Activated CD4-positive, alpha-beta T cell treated with anti-CD3 and anti-CD28 coated beads, Interleukin-2, amount 50 U/mL, for 1 hour (primary cell): ENCODE data around the gene PPP1CA.

Experiments used
- DNase-seq: peaks from one replicate; pipeline ENCODE4 v3.0.0-alpha.2; 2020

PPP1CA gene

GRCh38 chr11:67366961-67367760, 34.5 kb downstream of the PPP1CA start:
- no peak for DNase-seq

- no peak for DNase-seq
Measured at GRCh38 chr11:67366546-67366945, 35.1 kb downstream of the PPP1CA start.

GRCh38 chr11:67365736-67366444, 35.8 kb downstream of the PPP1CA start:
- DNase-seq = no peak

- no peak for DNase-seq
Measured at GRCh38 chr11:67364783-67365722, 36.6 kb downstream of the PPP1CA start.

GRCh38 chr11:67364169-67364568, 37.5 kb downstream of the PPP1CA start:
- DNase-seq = no peak

- no peak for DNase-seq
Measured at GRCh38 chr11:67357831-67358670, 43.6 kb downstream of the PPP1CA start.

GRCh38 chr11:67356864-67357561, 44.6 kb downstream of the PPP1CA start:
- peak; percentile 62 for DNase-seq

GRCh38 chr11:67356387-67356863, 45.2 kb downstream of the PPP1CA start:
- no peak for DNase-seq

- DNase-seq = no peak
Measured at GRCh38 chr11:67355794-67356386, 45.8 kb downstream of the PPP1CA start.

- no peak for DNase-seq
Measured at GRCh38 chr11:67355023-67355793, 46.5 kb downstream of the PPP1CA start.

- DNase-seq = no peak
Measured at GRCh38 chr11:67354075-67355022, 47.3 kb downstream of the PPP1CA start.

GRCh38 chr11:67353317-67354074, 48.2 kb downstream of the PPP1CA start, which contains the start of gene POLD4:
POLD4 (minus strand) TSS chr11:67353546; CDS start chr11:67353399, 147 bp downstream.
- DNase-seq = peak; percentile 96

GRCh38 chr11:67352546-67353316, 48.9 kb downstream of the PPP1CA start:
- no peak for DNase-seq

GRCh38 chr11:67351275-67352005, 50.2 kb downstream of the PPP1CA start:
- DNase-seq = peak; percentile 67

GRCh38 chr11:67349928-67350465, 51.7 kb downstream of the PPP1CA start:
- DNase-seq = no peak

- no peak for DNase-seq
Measured at GRCh38 chr11:67349457-67349856, 52.2 kb downstream of the PPP1CA start.
